NCI-H2196 (cell line): Measurements from ENCODE around the gene CEP83.
"Not testable (repeated sequence)": the region's sequence is repeated elsewhere in the genome, so short reads cannot be mapped to it uniquely, and the experiment has no call there.

Experiments used
- DNase-seq: peaks from one replicate; lab custom pipeline; 2025; ENCODE audit not compliant: unreplicated experiment; lab: John Stamatoyannopoulos, UW

CEP83 gene

GRCh38 chr12:94380507-94380906 lies 79.2 kb downstream of the CEP83 start:
- no peak for DNase-seq

GRCh38 chr12:94379479-94380113 lies 80.1 kb downstream of the CEP83 start:
- no peak for DNase-seq

GRCh38 chr12:94377599-94377998 lies 82.1 kb downstream of the CEP83 start:
- no peak for DNase-seq

GRCh38 chr12:94374124-94374523 lies 85.5 kb downstream of the CEP83 start:
- DNase-seq = no peak

- DNase-seq = no peak
Measured at GRCh38 chr12:94372461-94372860, 87.2 kb downstream of the CEP83 start.

GRCh38 chr12:94362653-94363052 lies 97.0 kb downstream of the CEP83 start:
- no peak for DNase-seq

GRCh38 chr12:94359761-94360160 lies 99.9 kb downstream of the CEP83 start:
- no peak for DNase-seq

GRCh38 chr12:94353130-94353529 lies 106.5 kb downstream of the CEP83 start:
- DNase-seq = no peak

GRCh38 chr12:94340573-94340972 lies 119.1 kb downstream of the CEP83 start:
- no peak for DNase-seq

- DNase-seq = no peak
Measured at GRCh38 chr12:94338006-94338794, 121.5 kb downstream of the CEP83 start.

GRCh38 chr12:94336211-94336925 lies 123.3 kb downstream of the CEP83 start:
- DNase-seq = no peak

- DNase-seq = no peak
Measured at GRCh38 chr12:94333396-94333795, 126.3 kb downstream of the CEP83 start.

- DNase-seq = no peak
Measured at GRCh38 chr12:94329366-94329765, 130.3 kb downstream of the CEP83 start.

- DNase-seq = no peak
Measured at GRCh38 chr12:94327809-94328208, 131.9 kb downstream of the CEP83 start.

- DNase-seq = no peak
Measured at GRCh38 chr12:94326727-94327126, 132.9 kb downstream of the CEP83 start.

GRCh38 chr12:94326234-94326633 lies 133.4 kb downstream of the CEP83 start:
- DNase-seq = no peak

GRCh38 chr12:94322346-94322745 lies 137.3 kb downstream of the CEP83 start:
- no peak for DNase-seq

- no peak for DNase-seq
Measured at GRCh38 chr12:94320109-94320508, 139.6 kb downstream of the CEP83 start.

GRCh38 chr12:94318181-94318580 lies 141.5 kb downstream of the CEP83 start:
- DNase-seq = no peak

GRCh38 chr12:94316600-94316999 lies 143.1 kb downstream of the CEP83 start:
- DNase-seq = not testable (repeated sequence)

- DNase-seq = no peak
Measured at GRCh38 chr12:94312378-94312777, 147.3 kb downstream of the CEP83 start.

GRCh38 chr12:94309373-94309772 lies 150.3 kb downstream of the CEP83 start:
- DNase-seq = no peak
